ENCODE data around the gene RBP2. TPM values are rescaled to one million over a fixed set of nuclear protein-coding genes. Genes with fewer than 3 reads are reported as not detected.

The RBP2 gene
- total and polyA plus RNA-seq, 4 donors: 0.79 TPM; not detected in 3

- Histone ChIP-seq H3K9ac (ENCODE audit: low read depth in 1 of 2, low read length in 2 of 2) (no peak overlapping the region), H3K27me3 (ENCODE audit: control insufficient read depth in 4 of 4, insufficient read depth in 4 of 4, low read length in 3 of 4) (no peaks in the 10 kb centered on the region), H3K36me3 (ENCODE audit: control insufficient read depth in 4 of 4, insufficient read depth in 3 of 4, low read depth in 1 of 4, low read length in 3 of 4) (peaks cover 0 to 7% (median 1%) of the 10 kb centered on the region in 4 donors), H3K4me1 (ENCODE audit: control insufficient read depth in 4 of 4, insufficient read depth in 4 of 4, low read length in 3 of 4) (peaks cover 0 to 5% (median 3%) of the 10 kb centered on the region in 4 donors), H3K4me3 (ENCODE audit: low read depth in 1 of 3, low read length in 3 of 3) (no peak overlapping the region), H3K27ac (ENCODE audit: low read depth in 1 of 2, low read length in 2 of 2) (no peak overlapping the region), H3K9me3 (ENCODE audit: control insufficient read depth in 4 of 4, low read length in 3 of 4) (no peaks in the 10 kb centered on the region)
- WGBS: 88% methylated on average over 2 of the region's 2 CpGs
- DNase-seq (ENCODE audit: low spot score): no peak
- no peak for TF ChIP-seq EGR1 (IDR thresholded peaks at IDR 0.05; ENCODE audit: low read depth in 2 of 2)
- TF ChIP-seq, protein P1, sequence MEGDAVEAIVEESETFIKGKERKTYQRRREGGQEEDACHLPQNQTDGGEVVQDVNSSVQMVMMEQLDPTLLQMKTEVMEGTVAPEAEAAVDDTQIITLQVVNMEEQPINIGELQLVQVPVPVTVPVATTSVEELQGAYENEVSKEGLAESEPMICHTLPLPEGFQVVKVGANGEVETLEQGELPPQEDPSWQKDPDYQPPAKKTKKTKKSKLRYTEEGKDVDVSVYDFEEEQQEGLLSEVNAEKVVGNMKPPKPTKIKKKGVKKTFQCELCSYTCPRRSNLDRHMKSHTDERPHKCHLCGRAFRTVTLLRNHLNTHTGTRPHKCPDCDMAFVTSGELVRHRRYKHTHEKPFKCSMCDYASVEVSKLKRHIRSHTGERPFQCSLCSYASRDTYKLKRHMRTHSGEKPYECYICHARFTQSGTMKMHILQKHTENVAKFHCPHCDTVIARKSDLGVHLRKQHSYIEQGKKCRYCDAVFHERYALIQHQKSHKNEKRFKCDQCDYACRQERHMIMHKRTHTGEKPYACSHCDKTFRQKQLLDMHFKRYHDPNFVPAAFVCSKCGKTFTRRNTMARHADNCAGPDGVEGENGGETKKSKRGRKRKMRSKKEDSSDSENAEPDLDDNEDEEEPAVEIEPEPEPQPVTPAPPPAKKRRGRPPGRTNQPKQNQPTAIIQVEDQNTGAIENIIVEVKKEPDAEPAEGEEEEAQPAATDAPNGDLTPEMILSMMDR (IDR thresholded peaks at IDR 0.05; ENCODE audit: low read depth, low read length, missing input control): no peak
Measured at GRCh38 chr3:139423232-139423631, 53.1 kb downstream of the RBP2 start.

DNA sequence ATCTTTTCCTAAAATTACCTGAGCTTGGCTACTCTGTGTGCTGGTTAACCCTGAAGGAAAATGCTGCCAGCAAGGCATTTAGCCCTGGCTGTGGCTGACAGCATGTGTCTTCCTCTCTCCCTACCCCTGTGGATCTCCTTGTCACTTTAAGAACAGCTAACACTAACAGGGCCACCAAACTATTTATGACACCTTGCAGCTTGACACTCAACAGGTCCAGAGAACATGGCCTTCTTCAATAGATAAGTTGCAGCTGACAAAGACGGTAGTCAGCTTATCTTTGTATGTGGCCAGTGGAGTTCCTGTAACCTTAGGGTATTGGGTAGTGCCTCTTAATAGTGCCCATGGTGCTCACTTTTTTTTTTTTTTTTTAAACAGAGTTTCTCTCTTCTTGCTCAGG, 54.9 kb downstream of the RBP2 start:
- Histone ChIP-seq H3K4me1 (ENCODE audit: control insufficient read depth in 4 of 4, insufficient read depth in 4 of 4, low read length in 3 of 4) (peaks cover 0 to 5% (median 2%) of the 10 kb centered on the region in 4 donors), H3K9me3 (ENCODE audit: control insufficient read depth in 4 of 4, low read length in 3 of 4) (no peaks in the 10 kb centered on the region), H3K9ac (ENCODE audit: low read depth in 1 of 2, low read length in 2 of 2) (no peak overlapping the region), H3K27ac (ENCODE audit: low read depth in 1 of 2, low read length in 2 of 2) (no peak overlapping the region), H3K4me3 (ENCODE audit: low read depth in 1 of 3, low read length in 3 of 3) (no peak overlapping the region), H3K36me3 (ENCODE audit: control insufficient read depth in 4 of 4, insufficient read depth in 3 of 4, low read depth in 1 of 4, low read length in 3 of 4) (peaks cover 0 to 7% (median 1%) of the 10 kb centered on the region in 4 donors), H3K27me3 (ENCODE audit: control insufficient read depth in 4 of 4, insufficient read depth in 4 of 4, low read length in 3 of 4) (no peaks in the 10 kb centered on the region)
- WGBS: 78% methylated on average over 1 of the region's 1 CpG
- DNase-seq (ENCODE audit: low spot score): no peak
- no peak for TF ChIP-seq HNF4G (IDR thresholded peaks at IDR 0.05)
- no peak for TF ChIP-seq HNF4A (conservative IDR thresholded peaks at IDR 0.05)
- TF ChIP-seq, protein P2, sequence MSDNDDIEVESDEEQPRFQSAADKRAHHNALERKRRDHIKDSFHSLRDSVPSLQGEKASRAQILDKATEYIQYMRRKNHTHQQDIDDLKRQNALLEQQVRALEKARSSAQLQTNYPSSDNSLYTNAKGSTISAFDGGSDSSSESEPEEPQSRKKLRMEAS (IDR thresholded peaks at IDR 0.05): no peak
- no peak for TF ChIP-seq RXRA (IDR thresholded peaks at IDR 0.05)
- TF ChIP-seq TAF1 (conservative IDR thresholded peaks at IDR 0.05): no peak
- no peak for TF ChIP-seq GABPA (IDR thresholded peaks at IDR 0.05 in 1 of 2, conservative IDR thresholded peaks at IDR 0.05 in 1 of 2)
- no peak for TF ChIP-seq FOXA1 (IDR thresholded peaks at IDR 0.05)
- TF ChIP-seq EGR1 (IDR thresholded peaks at IDR 0.05; ENCODE audit: low read depth in 2 of 2): no peak
- no peak for TF ChIP-seq FOXA2 (IDR thresholded peaks at IDR 0.05)
- TF ChIP-seq ZBTB33 (IDR thresholded peaks at IDR 0.05): no peak
- no peak for TF ChIP-seq NR2F2 (IDR thresholded peaks at IDR 0.05)
- no peak for TF ChIP-seq REST (IDR thresholded peaks at IDR 0.05)
- TF ChIP-seq, protein P1 (IDR thresholded peaks at IDR 0.05; ENCODE audit: low read depth, low read length, missing input control): no peak
- no peak for TF ChIP-seq SP1 (IDR thresholded peaks at IDR 0.05)
- no peak for TF ChIP-seq YY1 (IDR thresholded peaks at IDR 0.05)
- TF ChIP-seq RAD21 (IDR thresholded peaks at IDR 0.05): no peak
